Chondrocyte (in vitro differentiated cells): Measurements from ENCODE around the gene CHCHD3. TPM values are rescaled to one million over a fixed set of nuclear protein-coding genes. Genes with fewer than 3 reads are reported as not detected.
"Not testable (repeated sequence)": the region's sequence is repeated elsewhere in the genome, so short reads cannot be mapped to it uniquely, and the experiment has no call there.

Source experiments
- DNase-seq: peaks from one replicate; pipeline ENCODE4 v3.0.0; 2021; ENCODE audit warnings: mixed read lengths, low spot score
- H3K27ac Mint-ChIP-seq: one replicate; pipeline ENCODE4 v1.8.0; 2021; ENCODE audit warnings: mild to moderate bottlenecking, moderate library complexity, mixed read lengths; ENCODE audit not compliant: unreplicated experiment
- H3K27me3 Mint-ChIP-seq: 2 replicates; pipeline ENCODE4 v1.8.0; 2021; ENCODE audit warnings: low read depth, mixed read lengths
- H3K36me3 Mint-ChIP-seq: 2 replicates; pipeline ENCODE4 v1.8.0; 2021; ENCODE audit warnings: low read depth, mixed read lengths
- H3K4me1 Mint-ChIP-seq: 2 replicates; pipeline ENCODE4 v1.8.0; 2021; ENCODE audit warnings: low read depth, mild to moderate bottlenecking, mixed read lengths
- H3K4me3 Mint-ChIP-seq: one replicate; pipeline ENCODE4 v1.8.0; 2021; ENCODE audit warnings: mild to moderate bottlenecking, moderate library complexity, mixed read lengths; ENCODE audit not compliant: unreplicated experiment
- H3K9me3 Mint-ChIP-seq: 2 replicates; pipeline ENCODE4 v1.8.0; 2021; ENCODE audit warnings: low read depth, mixed read lengths
- CTCF ChIP-seq: fragments of 200-600 bp; sonication (generic); IDR thresholded peaks from 2 replicates; pipeline ENCODE4 v1.5.0; 2021; ENCODE audit warnings: antibody characterized with exemption, mild to moderate bottlenecking, moderate library complexity
- total RNA-seq: library from RNA; stranded (reverse); gene quantifications from 3 replicates; pipeline ENCODE4 v1.2.1, GENCODE V29; 2021

Gene CHCHD3
- total RNA-seq, 1 donor from 2014 or later: 42.6 TPM

- TF ChIP-seq CTCF: no peak
- H3K4me3 Mint-ChIP-seq: no peak overlapping the region
- H3K27me3 Mint-ChIP-seq: no peaks in the 10 kb centered on the region
- no peak overlapping the region for H3K27ac Mint-ChIP-seq
- no peaks in the 10 kb centered on the region for H3K4me1 Mint-ChIP-seq
- no peaks in the 10 kb centered on the region for H3K36me3 Mint-ChIP-seq
- H3K9me3 Mint-ChIP-seq: peaks cover 7% of the 10 kb centered on the region
- DNase-seq: no peak
Measured at GRCh38 chr7:132935608-132936007, 146.3 kb downstream of the CHCHD3 start.

GRCh38 chr7:132934017-132934416 lies 147.9 kb downstream of the CHCHD3 start:
- Mint-ChIP-seq H3K4me1 (no peaks in the 10 kb centered on the region), H3K27ac (no peak overlapping the region), H3K36me3 (peaks cover 2% of the 10 kb centered on the region), H3K9me3 (peaks cover 7% of the 10 kb centered on the region), H3K4me3 (no peak overlapping the region), H3K27me3 (no peaks in the 10 kb centered on the region)
- no peak for TF ChIP-seq CTCF
- DNase-seq: no peak

- TF ChIP-seq CTCF: no peak
- Mint-ChIP-seq H3K9me3 (peaks cover 7% of the 10 kb centered on the region), H3K4me3 (no peak overlapping the region), H3K27me3 (no peaks in the 10 kb centered on the region), H3K27ac (no peak overlapping the region), H3K36me3 (peaks cover 2% of the 10 kb centered on the region), H3K4me1 (no peaks in the 10 kb centered on the region)
- no peak for DNase-seq
Measured at GRCh38 chr7:132933072-132933458, 148.8 kb downstream of the CHCHD3 start.

- no peak for TF ChIP-seq CTCF
- no peak for DNase-seq
- no peak overlapping the region for H3K27ac Mint-ChIP-seq
Measured at GRCh38 chr7:132932296-132933071, 149.4 kb downstream of the CHCHD3 start.

DNA sequence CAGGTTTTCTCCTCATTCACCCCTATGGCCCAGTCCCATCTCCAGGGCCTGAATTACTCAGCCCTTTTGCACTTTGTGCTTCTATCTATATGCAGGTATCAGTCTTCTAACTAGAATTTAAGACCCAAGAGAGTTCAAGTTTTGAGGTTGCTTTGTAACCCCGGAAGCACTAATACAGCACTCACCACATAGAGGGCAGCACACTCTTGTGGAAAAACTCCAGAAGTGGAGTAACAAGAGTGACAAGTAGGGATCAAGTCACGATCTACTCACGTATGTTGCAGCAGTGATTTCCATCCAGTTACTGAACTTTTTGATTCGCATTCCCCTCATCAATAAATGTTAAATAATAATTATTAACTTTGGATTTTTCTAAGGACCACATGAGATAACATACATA lies 151.0 kb downstream of the CHCHD3 start:
- Mint-ChIP-seq H3K4me1 (no peaks in the 10 kb centered on the region), H3K36me3 (peaks cover 2% of the 10 kb centered on the region), H3K27ac (no peak overlapping the region), H3K4me3 (no peak overlapping the region), H3K9me3 (peaks cover 5% of the 10 kb centered on the region), H3K27me3 (no peaks in the 10 kb centered on the region)
- peak; percentile 70 for TF ChIP-seq CTCF
- no peak for DNase-seq

More at GRCh38 chr7:132932296-132933071, 149.4 kb downstream of the CHCHD3 start:
- peaks cover 7% of the 10 kb centered on the region for H3K9me3 Mint-ChIP-seq
- peaks cover 2% of the 10 kb centered on the region for H3K36me3 Mint-ChIP-seq
- H3K4me1 Mint-ChIP-seq: no peaks in the 10 kb centered on the region
- no peak overlapping the region for H3K4me3 Mint-ChIP-seq
- no peaks in the 10 kb centered on the region for H3K27me3 Mint-ChIP-seq

GRCh38 chr7:132929944-132930343 lies 151.9 kb downstream of the CHCHD3 start:
- H3K4me1 Mint-ChIP-seq, H3K4me3 Mint-ChIP-seq: not testable (repeated sequence)

More at GRCh38 chr7:132929944-132930343, 151.9 kb downstream of the CHCHD3 start:
- not testable (repeated sequence) for H3K36me3 Mint-ChIP-seq, DNase-seq, H3K27me3 Mint-ChIP-seq, H3K27ac Mint-ChIP-seq, H3K9me3 Mint-ChIP-seq
